ENCODE data around the gene DDB1. TPM values are rescaled to one million over a fixed set of nuclear protein-coding genes. Genes with fewer than 3 reads are reported as not detected.

The DDB1 gene
- polyA plus RNA-seq, 3 donors: 54.1 to 97.2 (median 86.6) TPM

DNA sequence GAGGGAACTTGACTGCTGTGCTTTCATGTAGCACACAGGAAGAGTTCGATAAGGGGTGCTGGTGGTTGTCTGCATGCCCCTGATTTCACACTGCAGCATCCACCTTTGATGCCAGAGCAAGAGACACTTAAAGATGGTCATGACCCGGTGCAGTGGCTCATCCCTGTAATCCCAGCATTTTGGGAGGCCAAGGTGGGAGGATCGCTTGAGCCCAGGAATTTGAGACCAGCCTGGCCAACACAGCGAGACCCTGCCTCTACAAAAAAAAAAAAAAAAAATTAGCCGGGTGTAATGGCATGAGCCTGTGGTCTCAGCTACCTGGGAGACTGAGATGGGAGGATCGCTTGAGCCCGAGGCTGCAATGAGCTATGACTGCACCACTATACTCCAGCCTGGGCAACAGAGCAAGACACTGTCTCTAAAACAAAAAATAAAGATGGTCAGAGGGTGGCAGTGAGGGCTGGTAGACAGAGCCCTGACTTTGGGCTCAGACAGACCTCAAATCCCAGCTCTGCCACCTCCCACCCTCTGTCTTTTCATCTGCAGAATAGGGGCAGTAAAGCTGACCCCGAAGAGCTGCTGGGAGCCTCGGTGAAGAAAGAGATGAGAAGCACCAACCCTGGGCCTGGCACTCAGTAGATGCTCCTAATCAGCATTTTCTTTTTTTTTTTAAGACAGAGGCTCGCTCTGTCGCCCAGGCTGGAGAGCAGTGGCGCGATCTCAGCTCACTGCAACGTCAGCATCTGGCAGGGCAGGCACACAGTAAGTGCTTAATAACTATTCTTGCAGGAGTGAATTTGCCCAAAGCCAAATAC, 55.5 kb downstream of the DDB1 start:
- Mint-ChIP-seq H3K27ac (no peak overlapping the region), H3K9me3 (peaks cover 0 to 2% (median 0%) of the 10 kb centered on the region in 7 donors), H3K4me3 (no peak overlapping the region), H3K27me3 (ENCODE audit: low read depth in 3 of 3) (peaks cover 2 to 9% (median 3%) of the 10 kb centered on the region in 3 donors), H3K36me3 (no peaks in the 10 kb centered on the region), H3K4me1 (peaks cover 2% of the 10 kb centered on the region)
- H3K27me3 ChIP-seq (ENCODE audit: control insufficient read depth in 2 of 2, insufficient read depth in 2 of 2, low read length in 2 of 2): no peaks in the 10 kb centered on the region
- no peaks in the 10 kb centered on the region for H3K4me1 ChIP-seq (ENCODE audit: control insufficient read depth in 1 of 2, insufficient read depth in 2 of 2, low read length in 2 of 2)
- H3K79me2 ChIP-seq (ENCODE audit: insufficient read depth, low read length): no peaks in the 10 kb centered on the region
- H3K36me3 ChIP-seq (replicated peaks in 1 of 2; ENCODE audit: control insufficient read depth in 1 of 2, insufficient read depth in 2 of 2, low read length in 2 of 2): no peaks in the 10 kb centered on the region
- no peaks in the 10 kb centered on the region for H4K20me1 ChIP-seq (ENCODE audit: insufficient read depth, low read length)
- no peak overlapping the region for H3K9ac ChIP-seq (ENCODE audit: insufficient read depth, low read length, poor library complexity, severe bottlenecking)
- H2AFZ ChIP-seq (ENCODE audit: insufficient read depth, low read depth, low read length, poor library complexity, severe bottlenecking): no peak overlapping the region
- H3K4me3 ChIP-seq (replicated peaks in 1 of 3; ENCODE audit: low read depth in 2 of 3, low read length in 3 of 3): no peak overlapping the region
- intact Hi-C loops (cut with micrococcal nuclease): no loop called here
- no peak for DNase-seq
- TF ChIP-seq, protein P1, sequence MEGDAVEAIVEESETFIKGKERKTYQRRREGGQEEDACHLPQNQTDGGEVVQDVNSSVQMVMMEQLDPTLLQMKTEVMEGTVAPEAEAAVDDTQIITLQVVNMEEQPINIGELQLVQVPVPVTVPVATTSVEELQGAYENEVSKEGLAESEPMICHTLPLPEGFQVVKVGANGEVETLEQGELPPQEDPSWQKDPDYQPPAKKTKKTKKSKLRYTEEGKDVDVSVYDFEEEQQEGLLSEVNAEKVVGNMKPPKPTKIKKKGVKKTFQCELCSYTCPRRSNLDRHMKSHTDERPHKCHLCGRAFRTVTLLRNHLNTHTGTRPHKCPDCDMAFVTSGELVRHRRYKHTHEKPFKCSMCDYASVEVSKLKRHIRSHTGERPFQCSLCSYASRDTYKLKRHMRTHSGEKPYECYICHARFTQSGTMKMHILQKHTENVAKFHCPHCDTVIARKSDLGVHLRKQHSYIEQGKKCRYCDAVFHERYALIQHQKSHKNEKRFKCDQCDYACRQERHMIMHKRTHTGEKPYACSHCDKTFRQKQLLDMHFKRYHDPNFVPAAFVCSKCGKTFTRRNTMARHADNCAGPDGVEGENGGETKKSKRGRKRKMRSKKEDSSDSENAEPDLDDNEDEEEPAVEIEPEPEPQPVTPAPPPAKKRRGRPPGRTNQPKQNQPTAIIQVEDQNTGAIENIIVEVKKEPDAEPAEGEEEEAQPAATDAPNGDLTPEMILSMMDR (IDR thresholded peaks at IDR 0.05): no peak
- WGBS (ENCODE audit: insufficient coverage): 93% methylated on average over 9 of the region's 14 CpGs
- H3K27ac ChIP-seq (ENCODE audit: low read depth in 1 of 2, low read length in 2 of 2): no peak overlapping the region
- no peaks in the 10 kb centered on the region for H3K9me3 ChIP-seq (replicated peaks in 1 of 2; ENCODE audit: control insufficient read depth in 1 of 2, insufficient read depth in 1 of 2, low read length in 2 of 2)
- H3K4me2 ChIP-seq (replicated peaks; ENCODE audit: extremely low read depth, low read length, poor library complexity, severe bottlenecking): no peak overlapping the region

DNA sequence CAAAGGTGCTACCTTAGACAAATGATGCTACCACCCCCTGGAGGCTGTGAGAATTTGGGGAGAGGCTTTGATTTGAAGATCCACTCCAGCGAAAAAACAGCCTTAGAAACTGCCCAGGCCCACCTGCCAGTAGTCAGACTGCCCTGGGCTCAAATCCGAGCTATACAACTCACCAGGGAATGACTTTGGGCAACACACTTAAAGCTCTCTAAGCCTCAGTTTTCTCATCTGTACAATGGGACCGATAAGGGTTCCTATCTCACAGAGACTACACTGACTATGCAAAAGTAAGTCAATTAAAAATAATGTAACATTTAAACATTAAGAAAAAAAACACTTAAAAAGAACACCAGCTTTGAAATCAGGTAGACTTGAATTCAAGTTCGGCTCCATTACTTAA, 57.7 kb downstream of the DDB1 start:
- DNase-seq: no peak
- no peak overlapping the region for H3K4me3 Mint-ChIP-seq
- Histone ChIP-seq H3K9ac (ENCODE audit: insufficient read depth, low read length, poor library complexity, severe bottlenecking) (no peak overlapping the region), H3K27me3 (ENCODE audit: control insufficient read depth in 2 of 2, insufficient read depth in 2 of 2, low read length in 2 of 2) (no peaks in the 10 kb centered on the region), H3K36me3 (replicated peaks in 1 of 2; ENCODE audit: control insufficient read depth in 1 of 2, insufficient read depth in 2 of 2, low read length in 2 of 2) (no peaks in the 10 kb centered on the region), H3K4me3 (replicated peaks in 1 of 3; ENCODE audit: low read depth in 2 of 3, low read length in 3 of 3) (no peak overlapping the region), H3K4me2 (replicated peaks; ENCODE audit: extremely low read depth, low read length, poor library complexity, severe bottlenecking) (no peak overlapping the region), H3K4me1 (ENCODE audit: control insufficient read depth in 1 of 2, insufficient read depth in 2 of 2, low read length in 2 of 2) (no peaks in the 10 kb centered on the region), H4K20me1 (ENCODE audit: insufficient read depth, low read length) (no peaks in the 10 kb centered on the region), H3K9me3 (replicated peaks in 1 of 2; ENCODE audit: control insufficient read depth in 1 of 2, insufficient read depth in 1 of 2, low read length in 2 of 2) (no peaks in the 10 kb centered on the region), H3K27ac (ENCODE audit: low read depth in 1 of 2, low read length in 2 of 2) (no peak overlapping the region), H2AFZ (ENCODE audit: insufficient read depth, low read depth, low read length, poor library complexity, severe bottlenecking) (no peak overlapping the region), H3K79me2 (ENCODE audit: insufficient read depth, low read length) (no peaks in the 10 kb centered on the region)
- no peaks in the 10 kb centered on the region for H3K36me3 Mint-ChIP-seq
- H3K27me3 Mint-ChIP-seq (ENCODE audit: low read depth in 3 of 3): peaks cover 0 to 6% (median 3%) of the 10 kb centered on the region in 3 donors
- H3K9me3 Mint-ChIP-seq: peaks cover 0 to 1% (median 0%) of the 10 kb centered on the region in 7 donors
- TF ChIP-seq, protein P1 (IDR thresholded peaks at IDR 0.05): no peak
- no peaks in the 10 kb centered on the region for H3K4me1 Mint-ChIP-seq
- intact Hi-C loops (cut with micrococcal nuclease): no loop called here
- 90% methylated on average over 2 of the region's 4 CpGs for WGBS (ENCODE audit: insufficient coverage)
- H3K27ac Mint-ChIP-seq: no peak overlapping the region

Data from CD14-positive monocyte (primary cell).